Heart left ventricle (tissue), 13 donors: ENCODE results near the gene AFG3L2.

Experiments used
- CTCF ChIP-seq, 12 donors: fragments of 200-600 bp; sonication (generic) in 4 of 12; IDR thresholded peaks; one replicate each; pipeline versions ENCODE4 v1.5.0 to v1.8.0; 2018 to 2022; ENCODE audit warnings: antibody characterized with exemption in 12 of 12, mild to moderate bottlenecking in 5 of 12
- POLR2A ChIP-seq, 2 donors: fragments of 450-650 bp; IDR thresholded peaks; one replicate each; pipeline ENCODE4 v1.6.1; 2017; ENCODE audit warnings: antibody characterized with exemption in 2 of 2, mild to moderate bottlenecking in 2 of 2, moderate library complexity in 2 of 2
- donor health status: ischemic (EF 13 %, LVEDD 7.1; RV severe dilation, severe dysfunction).
- donor health status: DM: no; HTN: yes; CAD: no.
- donor health status: DM: no; HTN: no; CAD: no.
- donor health status: ischemic (EF 25% LVEDD 6.9; RV normal size, moderate dysfunction).
- donor health status: ischemic (EF 25% LVEDD 5.7; RV mildly dilated, moderate dysfunction).
- donor health status: ischemic (EF 35%, LVEDD 5.7; RV mildly dilated, moderate dysfunction).
- donor health status: nonischemic (EF 11% LVEDD 7.7; RV severe dilation, severe dysfunction).
- donor health status: DM: yes; HTN: yes; CAD: no.
- donor health status: PGD.
- donor health status: ischemic (EF 29% LVEDD 5.4; RV normal size, mild dysfunction).
- donor health status: nonischemic (EF 23%, LVEDD 6.1; RV moderate dilation, normal function).

GRCh38 chr18:12318857-12319256, 58.2 kb downstream of the AFG3L2 start:
- TF ChIP-seq CTCF (IDR thresholded peaks at IDR 0.05) (no peak), POLR2A (IDR thresholded peaks at IDR 0.05) (no peak)
